MCF 10A (cell line): ENCODE results near the gene SNCB. TPM values are rescaled to one million over a fixed set of nuclear protein-coding genes. Genes with fewer than 3 reads are reported as not detected.

Source experiments
- BruUV-seq: library from RNA; stranded (reverse); fragments of 400-500 nt; replicated peaks from 2 replicates; lab custom pipeline; 2021; lab: Mats Ljungman, UMichigan
- CTCF ChIA-PET: fragments of 300-600 bp; sonication (Branson Sonifier 250); formaldehyde crosslinking; extraction: SDS; loops from one replicate; lab custom pipeline; 2021; ENCODE audit warnings: antibody characterized with exemption, inconsistent platforms; lab: Yijun Ruan, JAX
- POLR2A ChIA-PET: fragments of 300-600, 350-650 bp; sonication (Branson Sonifier 250); formaldehyde crosslinking; extraction: SDS; loops from one replicate; lab custom pipeline; 2020; ENCODE audit warnings: antibody characterized with exemption, inconsistent platforms; lab: Yijun Ruan, JAX
- DNase-seq: peaks from one replicate; pipeline ENCODE4 v3.0.0-alpha.2; 2018; ENCODE audit not compliant: unreplicated experiment
- H3K27ac Mint-ChIP-seq: one replicate; pipeline ENCODE4 v1.8.0; 2022; ENCODE audit warnings: mild to moderate bottlenecking, low read depth, mixed read lengths; ENCODE audit not compliant: unreplicated experiment
- H3K27me3 Mint-ChIP-seq: one replicate; pipeline ENCODE4 v1.8.0; 2022; ENCODE audit warnings: mixed read lengths; ENCODE audit not compliant: insufficient read depth, unreplicated experiment
- H3K36me3 Mint-ChIP-seq: one replicate; pipeline ENCODE4 v1.8.0; 2022; ENCODE audit warnings: mild to moderate bottlenecking, moderate library complexity, mixed read lengths; ENCODE audit not compliant: insufficient read depth, unreplicated experiment
- H3K4me1 Mint-ChIP-seq: one replicate; pipeline ENCODE4 v1.8.0; 2022; ENCODE audit warnings: mixed read lengths; ENCODE audit not compliant: insufficient read depth, unreplicated experiment
- H3K4me3 Mint-ChIP-seq: one replicate; pipeline ENCODE4 v1.8.0; 2022; ENCODE audit warnings: mild to moderate bottlenecking, moderate library complexity, mixed read lengths; ENCODE audit not compliant: unreplicated experiment
- H3K9me3 Mint-ChIP-seq: one replicate; pipeline ENCODE4 v1.8.0; 2022; ENCODE audit warnings: mixed read lengths; ENCODE audit not compliant: unreplicated experiment
- intact Hi-C: fragments of 100-400 bp; cut with micrococcal nuclease; formaldehyde crosslinking; loops from 2 replicates; pipeline ENCODE4 v1.14.1; 2022
- total RNA-seq: library from RNA; stranded (reverse); gene quantifications from 2 replicates; pipeline ENCODE4 v1.2.3, GENCODE V29; 2022
- TF ChIP-seq, protein P1 (sequence below): fragments of 200-600 bp; IDR thresholded peaks from one replicate; pipeline ENCODE4 v1.8.0; 2022; ENCODE audit warnings: antibody characterized with exemption, mild to moderate bottlenecking; ENCODE audit not compliant: unreplicated experiment

The SNCB gene
- total RNA-seq, 1 experiment from 2014 or later: not detected

DNA sequence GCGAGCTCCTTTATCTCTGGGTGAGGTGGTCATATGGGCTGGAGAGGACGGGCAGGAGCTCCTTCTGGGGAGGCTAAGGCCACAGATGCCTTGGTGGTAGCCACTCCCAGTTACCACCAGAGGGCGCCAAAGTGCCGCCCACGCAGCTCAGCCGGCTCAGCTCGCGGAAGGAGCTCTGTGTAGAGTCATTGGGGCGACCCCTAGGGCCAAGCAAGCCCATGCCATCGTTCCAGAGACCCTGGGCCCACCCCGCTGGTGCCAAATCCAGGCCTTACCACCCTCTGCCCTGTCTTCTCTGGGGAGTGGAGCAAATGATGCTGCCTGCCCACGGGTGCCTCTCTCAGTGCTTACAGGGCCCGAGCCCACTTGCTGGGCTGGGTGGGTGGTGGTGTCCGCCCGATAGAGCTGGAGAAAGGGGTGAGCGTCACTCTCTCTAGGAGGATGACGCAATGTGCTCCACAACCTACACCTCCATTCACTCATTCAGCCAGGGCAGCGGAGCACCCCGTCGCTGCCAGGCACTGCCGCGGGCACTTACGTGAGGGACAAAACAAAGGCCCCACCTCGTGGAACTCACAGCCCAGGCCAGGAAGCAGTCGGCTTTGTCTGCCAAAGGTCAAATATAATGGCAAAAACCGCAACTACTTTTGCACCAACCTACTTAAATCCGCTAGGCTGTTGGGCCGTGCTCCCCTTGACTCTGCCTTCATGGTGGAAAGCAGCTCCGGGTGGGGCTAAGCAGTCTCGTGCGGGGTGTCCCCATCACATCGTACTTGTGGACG lies 30.7 kb upstream of the SNCB start:
- TF ChIP-seq, protein P1, sequence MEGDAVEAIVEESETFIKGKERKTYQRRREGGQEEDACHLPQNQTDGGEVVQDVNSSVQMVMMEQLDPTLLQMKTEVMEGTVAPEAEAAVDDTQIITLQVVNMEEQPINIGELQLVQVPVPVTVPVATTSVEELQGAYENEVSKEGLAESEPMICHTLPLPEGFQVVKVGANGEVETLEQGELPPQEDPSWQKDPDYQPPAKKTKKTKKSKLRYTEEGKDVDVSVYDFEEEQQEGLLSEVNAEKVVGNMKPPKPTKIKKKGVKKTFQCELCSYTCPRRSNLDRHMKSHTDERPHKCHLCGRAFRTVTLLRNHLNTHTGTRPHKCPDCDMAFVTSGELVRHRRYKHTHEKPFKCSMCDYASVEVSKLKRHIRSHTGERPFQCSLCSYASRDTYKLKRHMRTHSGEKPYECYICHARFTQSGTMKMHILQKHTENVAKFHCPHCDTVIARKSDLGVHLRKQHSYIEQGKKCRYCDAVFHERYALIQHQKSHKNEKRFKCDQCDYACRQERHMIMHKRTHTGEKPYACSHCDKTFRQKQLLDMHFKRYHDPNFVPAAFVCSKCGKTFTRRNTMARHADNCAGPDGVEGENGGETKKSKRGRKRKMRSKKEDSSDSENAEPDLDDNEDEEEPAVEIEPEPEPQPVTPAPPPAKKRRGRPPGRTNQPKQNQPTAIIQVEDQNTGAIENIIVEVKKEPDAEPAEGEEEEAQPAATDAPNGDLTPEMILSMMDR: peak; percentile 99
- BruUV-seq: no TSS peak
- intact Hi-C loops: loop anchor here (2.0 kb wide), 2 partner anchors 158 to 298 kb away; no protein-coding TSS in a partner anchor
- no peaks in the 10 kb centered on the region for H3K9me3 Mint-ChIP-seq
- no peaks in the 10 kb centered on the region for H3K4me1 Mint-ChIP-seq
- POLR2A ChIA-PET: interaction anchor here (0.7 to 1.0 kb wide), 5 partner anchors 71 to 320 kb away, joined by 3 to 4 read pairs (median 4); no protein-coding TSS in a partner anchor
- no peak overlapping the region for H3K27ac Mint-ChIP-seq
- H3K4me3 Mint-ChIP-seq: no peak overlapping the region
- CTCF ChIA-PET: interaction anchor here (0.5 to 6.2 kb wide), 142 partner anchors 9 to 1519 kb away, joined by 3 to 122 read pairs (median 4); partner anchors contain the start of genes EIF4E1B, HK3, SNCB and TSPAN17
- H3K36me3 Mint-ChIP-seq: peaks cover 14% of the 10 kb centered on the region
- DNase-seq: peak; percentile 81
- H3K27me3 Mint-ChIP-seq: peaks cover 17% of the 10 kb centered on the region

DNA sequence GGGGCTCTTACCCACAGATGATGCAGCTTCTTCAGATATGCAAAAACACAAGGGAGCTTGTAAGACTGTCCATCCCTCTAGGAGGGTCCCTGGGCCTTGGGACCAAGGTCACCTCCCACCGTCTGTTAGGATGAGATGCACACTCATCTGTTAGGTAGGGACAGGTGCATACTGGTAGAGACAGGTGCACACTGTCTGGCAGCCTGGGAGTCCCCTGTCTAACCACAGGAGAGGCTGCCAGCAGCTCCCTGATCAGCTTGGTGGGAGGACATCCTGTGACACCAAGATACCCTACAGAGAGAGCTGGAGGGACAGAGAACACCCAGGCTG lies 30.2 kb upstream of the SNCB start:
- Mint-ChIP-seq H3K36me3 (peaks cover 14% of the 10 kb centered on the region), H3K4me1 (no peaks in the 10 kb centered on the region), H3K9me3 (no peaks in the 10 kb centered on the region), H3K4me3 (no peak overlapping the region), H3K27ac (no peak overlapping the region), H3K27me3 (peaks cover 17% of the 10 kb centered on the region)
- TF ChIP-seq, protein P1: no peak
- intact Hi-C loops: loop anchor here (2.0 kb wide), 2 partner anchors 158 to 298 kb away; no protein-coding TSS in a partner anchor
- ChIA-PET POLR2A (interaction anchor here (0.7 to 1.0 kb wide), 3 partner anchors 71 to 320 kb away, joined by 4 read pairs; no protein-coding TSS in a partner anchor), CTCF (interaction anchor here (0.5 to 6.2 kb wide), 133 partner anchors 9 to 1520 kb away, joined by 3 to 122 read pairs (median 5); partner anchors contain the start of genes EIF4E1B, HK3, SNCB and TSPAN17)
- BruUV-seq: no TSS peak
- DNase-seq: no peak

DNA sequence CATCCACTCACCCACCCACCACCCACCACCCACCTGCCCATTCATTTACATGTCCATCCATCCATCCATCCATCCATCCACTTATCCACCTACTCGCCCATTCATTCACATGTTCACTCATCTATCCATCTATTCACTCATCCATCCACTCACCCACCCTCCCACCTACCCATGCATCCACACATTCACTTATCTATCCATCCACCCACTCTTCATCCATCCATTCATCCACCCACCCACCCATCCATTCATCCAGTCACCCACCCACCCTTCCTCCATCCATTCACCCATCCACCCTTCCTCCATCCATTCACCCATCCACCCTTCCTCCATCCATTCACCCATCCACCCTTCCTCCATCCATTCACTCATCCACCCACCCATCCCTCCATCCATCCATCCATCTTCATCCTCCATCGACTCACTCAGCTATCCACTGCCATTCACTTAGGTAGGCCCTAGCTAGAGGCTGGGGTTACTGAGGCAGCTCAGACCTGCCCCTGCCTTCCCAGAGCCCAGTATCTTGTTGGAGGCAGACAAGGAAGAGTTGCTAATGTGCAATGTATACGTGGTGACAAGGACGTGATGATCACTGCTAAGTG lies 29.6 kb upstream of the SNCB start:
- intact Hi-C loops: loop anchor here (2.0 kb wide), 2 partner anchors 159 to 299 kb away; no protein-coding TSS in a partner anchor
- DNase-seq: no peak
- no peaks in the 10 kb centered on the region for H3K4me1 Mint-ChIP-seq
- H3K4me3 Mint-ChIP-seq: no peak overlapping the region
- ChIA-PET CTCF (interaction anchor here (0.5 to 6.2 kb wide), 133 partner anchors 10 to 1520 kb away, joined by 3 to 122 read pairs (median 5); partner anchors contain the start of genes EIF4E1B, HK3, SNCB and TSPAN17), POLR2A (interaction anchor here (1.0 kb wide), 1 partner anchor 70 kb away, joined by 4 read pairs; no protein-coding TSS in a partner anchor)
- peaks cover 12% of the 10 kb centered on the region for H3K27me3 Mint-ChIP-seq
- BruUV-seq: no TSS peak
- TF ChIP-seq, protein P1: no peak
- H3K36me3 Mint-ChIP-seq: peaks cover 14% of the 10 kb centered on the region
- no peak overlapping the region for H3K27ac Mint-ChIP-seq
- no peaks in the 10 kb centered on the region for H3K9me3 Mint-ChIP-seq

DNA sequence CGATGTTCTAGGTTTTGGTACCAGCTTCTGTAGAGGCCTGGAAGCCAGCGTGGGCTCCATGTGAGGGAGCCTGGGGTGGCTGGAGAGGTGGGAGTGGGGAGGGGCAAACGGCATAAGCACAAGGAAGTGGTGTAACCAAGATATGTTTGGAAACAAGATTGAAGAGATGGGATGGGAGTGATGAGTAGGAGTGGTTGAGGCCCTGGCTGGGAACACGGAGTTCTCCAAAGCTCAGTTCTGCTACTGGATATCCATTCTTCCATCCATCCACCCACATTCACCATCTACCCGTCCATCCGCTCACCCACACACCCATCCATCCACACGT lies 29.1 kb upstream of the SNCB start:
- Mint-ChIP-seq H3K27me3 (peaks cover 7% of the 10 kb centered on the region), H3K27ac (no peak overlapping the region), H3K4me3 (no peak overlapping the region), H3K9me3 (no peaks in the 10 kb centered on the region), H3K4me1 (no peaks in the 10 kb centered on the region), H3K36me3 (peaks cover 14% of the 10 kb centered on the region)
- intact Hi-C loops: no loop called here
- no peak for DNase-seq
- no TSS peak for BruUV-seq
- CTCF ChIA-PET: interaction anchor here (0.5 to 6.2 kb wide), 37 partner anchors 10 to 492 kb away, joined by 3 to 122 read pairs (median 5); partner anchors contain the start of genes TSPAN17 and ZNF346
- POLR2A ChIA-PET: no interaction called here
- TF ChIP-seq, protein P1: no peak
